Tibial nerve (tissue), 4 donors: ENCODE data around the gene LRRC4B. TPM values are rescaled to one million over a fixed set of nuclear protein-coding genes. Genes with fewer than 3 reads are reported as not detected.

Experiments used
- DNase-seq, 2 donors: peaks; one replicate each; pipeline ENCODE4 v3.0.0-alpha.2; 2019; ENCODE audit warnings: low spot score in 2 of 2
- H3K27ac ChIP-seq, 4 donors: fragments of 200-600 bp; sonication (generic) in 3 of 4; one replicate each; pipeline ENCODE4 v1.5.1; 2017 to 2019; ENCODE audit warnings: mild to moderate bottlenecking in 1 of 4
- H3K27me3 ChIP-seq, 2 donors: fragments of 200-600 bp; sonication (generic) in 1 of 2; one replicate each; pipeline versions ENCODE4 v1.5.1 to v1.6.0; 2017 to 2019
- H3K36me3 ChIP-seq, 3 donors: fragments of 200-600 bp; sonication (generic); one replicate each; pipeline ENCODE4 v1.5.1; 2018 to 2019
- H3K4me1 ChIP-seq, 4 donors: fragments of 200-600 bp; sonication (generic) in 3 of 4; one replicate each; pipeline ENCODE4 v1.5.1; 2017 to 2019
- H3K4me3 ChIP-seq, 4 donors: fragments of 200-600 bp; sonication (generic) in 3 of 4; one replicate each; pipeline ENCODE4 v1.5.1; 2017 to 2019; ENCODE audit warnings: mild to moderate bottlenecking in 1 of 4, moderate library complexity in 1 of 4
- H3K9me3 ChIP-seq, 4 donors: fragments of 200-600 bp; sonication (generic) in 3 of 4; one replicate each; pipeline ENCODE4 v1.5.1; 2017 to 2019
- EP300 ChIP-seq, 2 donors: sonication (generic); formaldehyde crosslinking; IDR thresholded peaks; one replicate each; pipeline ENCODE4 v1.6.1; 2017; ENCODE audit warnings: antibody characterized with exemption in 2 of 2, mild to moderate bottlenecking in 1 of 2
- POLR2A ChIP-seq, 2 donors: fragments of 450-650 bp; IDR thresholded peaks; one replicate each; pipeline ENCODE4 v1.6.1; 2017; ENCODE audit warnings: antibody characterized with exemption in 2 of 2, mild to moderate bottlenecking in 2 of 2, moderate library complexity in 2 of 2
- WGBS, 2 donors: methylation state at CpG; one replicate each; pipeline ENCODE4 v1.1.5; 2018; 5-methylcytosine and 5-hydroxymethylcytosine counted together
- total RNA-seq, 4 donors: library from RNA; depleted of rRNA; stranded (reverse); fragments of >200 nt; gene quantifications; one replicate each; pipeline ENCODE4 v1.1.0, GENCODE V29; 2016
- TF ChIP-seq, protein P1 (sequence below), 5 experiments: fragments of 200-600 bp in 3 of 5; fragments of 450-650 bp in 2 of 5; sonication (generic) in 3 of 5; IDR thresholded peaks; one replicate each; pipeline ENCODE4 v1.5.1; 2016 to 2019; ENCODE audit warnings: antibody characterized with exemption in 5 of 5, mild to moderate bottlenecking in 3 of 5, moderate library complexity in 2 of 5

The LRRC4B gene
- total RNA-seq, 4 donors from 2014 or later, result 1.0 to 3.7 (median 2.8) TPM

DNA sequence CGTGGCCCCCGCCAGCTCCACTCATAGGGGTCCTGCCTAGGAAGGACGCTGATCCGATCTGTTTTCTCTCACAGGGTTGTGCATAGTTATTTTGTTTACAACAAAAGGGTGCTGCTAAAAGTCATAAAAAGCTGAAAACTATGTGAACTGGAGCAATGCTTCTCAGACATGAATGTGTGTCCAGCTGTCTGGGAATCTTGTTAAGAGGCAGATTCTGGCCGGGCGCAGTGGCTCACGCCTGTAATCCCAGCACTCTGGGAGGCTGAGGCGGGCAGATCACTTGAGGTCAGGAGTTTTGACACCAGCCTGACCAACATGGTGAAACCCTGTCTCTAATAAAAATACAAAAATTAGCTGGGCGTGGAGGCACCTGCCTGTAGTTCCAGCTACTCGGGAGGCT, 8.6 kb downstream of the LRRC4B start:
- H3K27me3 ChIP-seq, result peaks cover 0 to 70% of the 10 kb centered on the region in 2 donors

DNA sequence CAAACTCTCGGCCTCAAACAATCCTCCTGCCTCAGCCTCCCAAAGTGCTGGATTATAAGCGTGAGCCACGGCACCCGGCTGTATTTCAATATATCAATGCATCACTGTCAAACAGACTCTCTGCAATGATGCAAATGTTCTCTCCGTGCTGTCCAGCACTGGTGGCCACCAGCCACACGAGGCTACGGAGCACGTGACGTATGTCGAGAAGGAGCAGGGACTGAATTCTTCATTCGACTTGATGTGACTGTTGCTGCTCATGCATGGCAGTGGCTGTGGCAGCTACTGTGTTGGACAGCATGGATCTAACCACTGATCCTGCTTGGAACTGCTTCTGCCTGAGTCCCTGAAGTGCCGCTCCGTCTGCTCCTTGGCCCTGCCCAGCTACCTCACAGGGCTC, 9.8 kb downstream of the LRRC4B start:
- Histone ChIP-seq H3K36me3 (no peaks in the 10 kb centered on the region), H3K9me3 (no peaks in the 10 kb centered on the region), H3K27ac (no peak overlapping the region), H3K27me3 (peaks cover 0 to 70% of the 10 kb centered on the region in 2 donors), H3K4me1 (peaks cover 0 to 14% (median 3%) of the 10 kb centered on the region in 4 donors), H3K4me3 (no peak overlapping the region)
- DNase-seq, result no peak
- 89 to 93% methylated on average over 13 of the region's 13 CpGs for WGBS, 2 donors
- TF ChIP-seq POLR2A (IDR thresholded peaks at IDR 0.05) (no peak), EP300 (IDR thresholded peaks at IDR 0.05) (no peak)
- TF ChIP-seq, protein P1, sequence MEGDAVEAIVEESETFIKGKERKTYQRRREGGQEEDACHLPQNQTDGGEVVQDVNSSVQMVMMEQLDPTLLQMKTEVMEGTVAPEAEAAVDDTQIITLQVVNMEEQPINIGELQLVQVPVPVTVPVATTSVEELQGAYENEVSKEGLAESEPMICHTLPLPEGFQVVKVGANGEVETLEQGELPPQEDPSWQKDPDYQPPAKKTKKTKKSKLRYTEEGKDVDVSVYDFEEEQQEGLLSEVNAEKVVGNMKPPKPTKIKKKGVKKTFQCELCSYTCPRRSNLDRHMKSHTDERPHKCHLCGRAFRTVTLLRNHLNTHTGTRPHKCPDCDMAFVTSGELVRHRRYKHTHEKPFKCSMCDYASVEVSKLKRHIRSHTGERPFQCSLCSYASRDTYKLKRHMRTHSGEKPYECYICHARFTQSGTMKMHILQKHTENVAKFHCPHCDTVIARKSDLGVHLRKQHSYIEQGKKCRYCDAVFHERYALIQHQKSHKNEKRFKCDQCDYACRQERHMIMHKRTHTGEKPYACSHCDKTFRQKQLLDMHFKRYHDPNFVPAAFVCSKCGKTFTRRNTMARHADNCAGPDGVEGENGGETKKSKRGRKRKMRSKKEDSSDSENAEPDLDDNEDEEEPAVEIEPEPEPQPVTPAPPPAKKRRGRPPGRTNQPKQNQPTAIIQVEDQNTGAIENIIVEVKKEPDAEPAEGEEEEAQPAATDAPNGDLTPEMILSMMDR (IDR thresholded peaks at IDR 0.05), result no peak

More for the DNA sequence above, 8.6 kb downstream of the LRRC4B start:
- TF ChIP-seq, protein P1 (IDR thresholded peaks at IDR 0.05), result no peak
- TF ChIP-seq EP300 (IDR thresholded peaks at IDR 0.05) (no peak), POLR2A (IDR thresholded peaks at IDR 0.05) (no peak)
- Histone ChIP-seq H3K4me3 (no peak overlapping the region), H3K36me3 (no peaks in the 10 kb centered on the region), H3K27ac (no peak overlapping the region), H3K4me1 (peaks cover 0 to 14% (median 3%) of the 10 kb centered on the region in 4 donors), H3K9me3 (no peaks in the 10 kb centered on the region)
- DNase-seq, result no peak
- WGBS, 2 donors, result 61 to 64% methylated on average over 10 of the region's 10 CpGs

DNA sequence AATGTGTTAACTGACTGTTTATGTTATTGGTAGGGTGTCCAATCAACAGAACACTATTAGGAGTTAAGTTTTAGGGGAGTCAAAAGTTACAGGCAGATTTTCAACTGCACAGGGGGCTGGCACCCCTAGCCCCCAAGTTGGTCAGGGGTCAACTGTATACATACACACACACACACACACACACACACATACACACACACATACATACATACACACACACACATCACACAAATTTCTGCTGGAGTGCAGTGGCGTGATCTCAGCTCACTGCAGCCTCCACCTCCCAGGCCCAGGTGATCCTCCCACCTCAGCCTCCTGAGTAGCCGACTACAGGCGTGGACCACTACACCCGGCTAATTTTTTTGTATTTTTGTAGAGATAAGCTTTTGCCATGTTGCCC, 10.2 kb downstream of the LRRC4B start:
- WGBS, 2 donors, result 88 to 99% methylated on average over 4 of the region's 4 CpGs
- no peaks in the 10 kb centered on the region for H3K9me3 ChIP-seq
- H3K36me3 ChIP-seq, result no peaks in the 10 kb centered on the region
- peaks cover 0 to 74% of the 10 kb centered on the region in 2 donors for H3K27me3 ChIP-seq
- H3K27ac ChIP-seq, result no peak overlapping the region
- H3K4me3 ChIP-seq, result no peak overlapping the region
- DNase-seq, result no peak
- peaks cover 0 to 14% (median 3%) of the 10 kb centered on the region in 4 donors for H3K4me1 ChIP-seq
- no peak for TF ChIP-seq POLR2A (IDR thresholded peaks at IDR 0.05)
- TF ChIP-seq EP300 (IDR thresholded peaks at IDR 0.05), result no peak
- TF ChIP-seq, protein P1 (IDR thresholded peaks at IDR 0.05), result no peak

DNA sequence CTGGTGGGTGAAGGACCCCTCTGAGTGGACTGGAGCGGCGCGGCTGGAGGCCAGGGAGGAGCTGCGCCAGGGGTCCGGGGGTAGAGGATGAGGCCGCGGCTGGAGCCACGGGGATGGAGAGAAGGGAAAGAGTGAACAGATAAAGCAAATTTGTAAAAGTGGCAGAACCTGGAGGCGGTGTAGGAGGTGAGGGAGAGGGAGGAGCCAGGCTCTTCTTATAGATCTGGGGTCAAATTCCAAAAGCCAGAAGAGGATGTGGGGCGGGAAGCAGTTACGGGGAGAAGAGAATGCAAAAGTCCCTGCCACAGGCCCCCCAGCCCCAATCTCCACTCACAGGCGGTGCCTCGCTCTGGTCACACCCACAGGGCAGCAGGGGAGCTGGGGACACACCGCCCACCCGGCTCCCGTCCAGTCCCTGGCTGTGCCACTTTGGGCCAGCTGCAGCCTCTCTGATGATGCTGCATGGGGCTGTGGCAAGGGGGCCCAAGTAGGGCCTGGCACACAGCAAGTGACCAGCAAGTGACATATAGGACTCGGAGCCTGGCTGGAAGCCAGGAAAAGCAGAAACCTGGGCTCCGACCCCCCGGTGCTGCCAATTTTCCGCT, 11.1 kb downstream of the LRRC4B start:
- TF ChIP-seq, protein P1 (IDR thresholded peaks at IDR 0.05), result no peak
- TF ChIP-seq POLR2A (IDR thresholded peaks at IDR 0.05), result no peak
- no peak for TF ChIP-seq EP300 (IDR thresholded peaks at IDR 0.05)
- H3K9me3 ChIP-seq, result no peaks in the 10 kb centered on the region
- H3K36me3 ChIP-seq, result no peaks in the 10 kb centered on the region
- H3K4me3 ChIP-seq, result peak overlapping the region in 1 of 4 donors; percentile 47
- H3K27me3 ChIP-seq, result peaks cover 0 to 78% of the 10 kb centered on the region in 2 donors
- H3K4me1 ChIP-seq, result peaks cover 0 to 15% (median 3%) of the 10 kb centered on the region in 4 donors
- DNase-seq, result no peak
- no peak overlapping the region for H3K27ac ChIP-seq
- WGBS, 2 donors, result 20 to 21% methylated on average over 17 to 20 of the region's 20 CpGs

DNA sequence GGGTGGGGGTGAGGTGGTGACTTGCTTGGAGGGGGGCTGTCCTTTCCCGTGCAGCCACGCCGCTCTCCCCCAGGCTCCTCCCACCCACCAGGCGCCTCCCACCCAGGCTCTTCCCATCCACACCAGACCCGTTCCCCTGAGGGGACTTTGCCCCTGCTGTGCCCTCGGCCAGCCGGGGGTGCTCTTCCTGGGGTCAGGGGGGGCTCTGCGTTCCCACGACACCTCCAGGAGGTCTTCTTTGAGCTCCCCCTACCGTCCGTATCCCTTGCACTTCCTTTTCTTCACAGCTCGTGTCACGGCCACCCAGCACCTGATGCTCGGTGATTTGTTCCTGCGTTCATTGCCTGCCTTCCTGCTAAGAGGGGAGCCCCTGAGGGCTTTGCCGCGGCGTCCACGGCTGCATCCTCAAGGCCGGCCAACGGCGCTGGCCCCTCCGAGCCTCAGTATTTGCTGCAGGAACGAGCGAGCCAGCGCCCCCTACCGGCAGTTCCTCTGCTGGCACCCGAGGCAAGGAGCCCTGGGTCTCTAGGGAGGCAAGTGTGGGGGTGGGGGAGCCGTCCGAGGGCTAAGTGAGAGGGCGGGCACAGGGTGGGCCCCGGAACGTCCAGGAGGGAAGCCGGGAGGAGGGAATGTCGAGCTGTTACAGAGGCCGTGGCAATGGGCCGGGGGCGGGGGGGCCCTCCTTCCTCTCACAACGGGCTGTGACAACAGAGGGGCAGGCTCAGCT, 11.8 kb downstream of the LRRC4B start:
- peak; percentile 28 to 47 for DNase-seq
- Histone ChIP-seq H3K27ac (no peak overlapping the region), H3K4me1 (peaks cover 0 to 21% (median 3%) of the 10 kb centered on the region in 4 donors), H3K4me3 (peak overlapping the region in 3 of 4 donors; percentile 15 to 47 (median 34)), H3K36me3 (no peaks in the 10 kb centered on the region), H3K9me3 (no peaks in the 10 kb centered on the region), H3K27me3 (peaks cover 0 to 80% of the 10 kb centered on the region in 2 donors)
- 2% methylated on average over 34 to 38 of the region's 39 CpGs for WGBS, 2 donors
- TF ChIP-seq, protein P1 (IDR thresholded peaks at IDR 0.05), result peak; percentile 61 to 84 (median 69)
- no peak for TF ChIP-seq EP300 (IDR thresholded peaks at IDR 0.05)
